G401 (cell line): ENCODE results near the gene SHROOM3. TPM values are rescaled to one million over a fixed set of nuclear protein-coding genes. Genes with fewer than 3 reads are reported as not detected.

Experiments
- DNase-seq: peaks from one replicate; pipeline ENCODE4 v3.0.0-alpha.2; 2015; ENCODE audit warnings: low spot score
- in situ Hi-C: cut with HindIII; loops from 2 replicates; pipeline ENCODE4 v1.10.0; 2016; ENCODE audit warnings: low sequenced_read_pairs, mixed read lengths
- total RNA-seq: library from RNA; depleted of rRNA; stranded (reverse); fragments of >200 nt; shearing (Covaris generic); gene quantifications from 2 replicates; pipeline ENCODE4 v1.2.3, GENCODE V29; 2014

The SHROOM3 gene
- total RNA-seq, 1 experiment from 2014 or later = 58.4 TPM

- in situ Hi-C loops = no loop called here
- DNase-seq = no peak
Measured at GRCh38 chr4:76558396-76559235, 123.6 kb downstream of the SHROOM3 start.

GRCh38 chr4:76559236-76560071 lies 124.4 kb downstream of the SHROOM3 start:
- DNase-seq = no peak
- in situ Hi-C loops = no loop called here

GRCh38 chr4:76562161-76562560 lies 127.1 kb downstream of the SHROOM3 start:
- no peak for DNase-seq
- in situ Hi-C loops = no loop called here

- DNase-seq = no peak
- in situ Hi-C loops = no loop called here
Measured at GRCh38 chr4:76562836-76563453, 127.9 kb downstream of the SHROOM3 start.

GRCh38 chr4:76563454-76564122 lies 128.6 kb downstream of the SHROOM3 start:
- peak; percentile 39 for DNase-seq

GRCh38 chr4:76564123-76564915 lies 129.3 kb downstream of the SHROOM3 start:
- in situ Hi-C loops = no loop called here

More at GRCh38 chr4:76563454-76564122, 128.6 kb downstream of the SHROOM3 start:
- in situ Hi-C loops = no loop called here

GRCh38 chr4:76568262-76568661 lies 133.2 kb downstream of the SHROOM3 start:
- in situ Hi-C loops = no loop called here
- DNase-seq = no peak

More at GRCh38 chr4:76564123-76564915, 129.3 kb downstream of the SHROOM3 start:
- DNase-seq = no peak

GRCh38 chr4:76569225-76569624 lies 134.2 kb downstream of the SHROOM3 start:
- DNase-seq = no peak
- in situ Hi-C loops = no loop called here

GRCh38 chr4:76569706-76570105 lies 134.7 kb downstream of the SHROOM3 start:
- in situ Hi-C loops = no loop called here
- no peak for DNase-seq

GRCh38 chr4:76570141-76570973 lies 135.3 kb downstream of the SHROOM3 start:
- DNase-seq = no peak
- in situ Hi-C loops = no loop called here

- DNase-seq = no peak
- in situ Hi-C loops = no loop called here
Measured at GRCh38 chr4:76571274-76571673, 136.2 kb downstream of the SHROOM3 start.

GRCh38 chr4:76572224-76572623 lies 137.2 kb downstream of the SHROOM3 start:
- DNase-seq = no peak
- in situ Hi-C loops = no loop called here

- in situ Hi-C loops = no loop called here
- DNase-seq = no peak
Measured at GRCh38 chr4:76576824-76577223, 141.8 kb downstream of the SHROOM3 start.

- DNase-seq = no peak
- in situ Hi-C loops = no loop called here
Measured at GRCh38 chr4:76578002-76578560, 143.1 kb downstream of the SHROOM3 start.

- in situ Hi-C loops = no loop called here
- DNase-seq = no peak
Measured at GRCh38 chr4:76579596-76580375, 144.8 kb downstream of the SHROOM3 start.

- in situ Hi-C loops = no loop called here
- DNase-seq = no peak
Measured at GRCh38 chr4:76581077-76581962, 146.3 kb downstream of the SHROOM3 start.
